ENCODE results near the gene APC. TPM values are rescaled to one million over a fixed set of nuclear protein-coding genes. Genes with fewer than 3 reads are reported as not detected.

Gene APC
- total and polyA plus RNA-seq, 2 donors (not counting 3 experiments of a cell fraction or from before 2014, with no cell fraction given) = 11.2 to 39.6 TPM

GRCh38 chr5:112866739-112867138 lies 129.1 kb downstream of the APC start:
- H3K79me2 ChIP-seq (ENCODE audit: control insufficient read depth, insufficient read depth, low read length) = peaks cover 29% of the 10 kb centered on the region
- H3K27me3 ChIP-seq (ENCODE audit: control insufficient read depth in 2 of 2, insufficient read depth in 2 of 2, low read length in 2 of 2) = no peaks in the 10 kb centered on the region
- H3K9me1 ChIP-seq (replicated peaks; ENCODE audit: control insufficient read depth, extremely low read depth, insufficient read depth, low read length) = no peaks in the 10 kb centered on the region
- H3K9me3 ChIP-seq (replicated peaks; ENCODE audit: control insufficient read depth, insufficient read depth, low read length) = no peaks in the 10 kb centered on the region
- DNase-seq (ENCODE audit: low read depth, low spot score) = no peak
- H3K4me2 ChIP-seq (ENCODE audit: insufficient read depth, low read length) = no peak overlapping the region
- ChIA-PET CTCF (interaction anchor here (1.7 kb wide), 1 partner anchor 55 kb away, joined by 3 read pairs; the partner anchor contains the start of gene REEP5), POLR2A (no interaction called here)
- no peak overlapping the region for H3K27ac ChIP-seq (ENCODE audit: insufficient read depth, low read depth, low read length)
- BruUV-seq (replicated peaks) = no TSS peak
- TF ChIP-seq EZH2 (IDR thresholded peaks at IDR 0.05; ENCODE audit: borderline replicate concordance, low read depth, low read length, severe bottlenecking) (no peak), POLR2A (IDR thresholded peaks at IDR 0.05; ENCODE audit: low read depth, low read length) (no peak), CTCF (IDR thresholded peaks at IDR 0.05; ENCODE audit: extremely low read depth in 1 of 2, insufficient read depth in 1 of 2, low read depth in 1 of 2, low read length in 2 of 2) (no peak), GATA2 (IDR thresholded peaks at IDR 0.05; ENCODE audit: insufficient read depth, insufficient read length, low read depth, low read length) (no peak), JUN (IDR thresholded peaks at IDR 0.05; ENCODE audit: borderline replicate concordance, insufficient read depth, insufficient read length, low read depth) (no peak), MAX (IDR thresholded peaks at IDR 0.05; ENCODE audit: insufficient read depth, insufficient read length) (no peak), POLR2AphosphoS5 (IDR thresholded peaks at IDR 0.05; ENCODE audit: insufficient read depth, low read depth, low read length) (no peak), FOS (IDR thresholded peaks at IDR 0.05; ENCODE audit: borderline replicate concordance, insufficient read depth, low read length) (no peak)
- dilution Hi-C loops (cut with MboI; ENCODE audit: extremely low pct_ligation_motif_present, low sequenced_read_pairs) (no loop called here), intact Hi-C loops (cut with micrococcal nuclease) (no loop called here)
- H3K4me3 ChIP-seq (replicated peaks in 1 of 3; ENCODE audit: insufficient read depth in 1 of 3, low read depth in 1 of 3, low read length in 3 of 3) = no peak overlapping the region
- no peak overlapping the region for H3K9ac ChIP-seq (replicated peaks; ENCODE audit: extremely low read depth, insufficient read depth, low read length)
- no peaks in the 10 kb centered on the region for H4K20me1 ChIP-seq (replicated peaks; ENCODE audit: control insufficient read depth, extremely low read depth, insufficient read depth, low read length)
- no peak overlapping the region for H2AFZ ChIP-seq (ENCODE audit: low read depth, low read length)
- peaks cover 21 to 25% of the 10 kb centered on the region in 2 experiments for H3K36me3 ChIP-seq (ENCODE audit: control insufficient read depth in 2 of 2, extremely low read depth in 1 of 2, insufficient read depth in 2 of 2, low read length in 2 of 2)
- peaks cover 14% of the 10 kb centered on the region for H3K4me1 ChIP-seq (ENCODE audit: control insufficient read depth, extremely low read depth, insufficient read depth, low read length)
- no peak for FAIRE-seq

Measured in endothelial cell of umbilical vein (primary cell).